IPS DF 4.7 (cell line): ENCODE measurements around the gene DLGAP4.

ENCODE experiments used
- DNase-seq: peaks from one replicate; pipeline ENCODE4 v3.0.0-alpha.2; 2013; ENCODE audit warnings: low spot score; ENCODE audit errors: extremely low read depth

Gene DLGAP4

GRCh38 chr20:36528875-36529417 is 222.8 kb downstream of the DLGAP4 start:
- DNase-seq, result no peak

GRCh38 chr20:36532388-36532787 is 226.2 kb downstream of the DLGAP4 start:
- no peak for DNase-seq

GRCh38 chr20:36532822-36533221 is 226.7 kb downstream of the DLGAP4 start:
- no peak for DNase-seq

- no peak for DNase-seq
These were observed 232.0 kb downstream of the DLGAP4 start for GRCh38 chr20:36538026-36538722.

GRCh38 chr20:36540551-36541211 is 234.5 kb downstream of the DLGAP4 start:
- DNase-seq, result no peak

GRCh38 chr20:36541227-36541767 is 235.2 kb downstream of the DLGAP4 start, which contains the start of gene MYL9:
Gene MYL9, plus strand, starts transcription at chr20:36541519. Its CDS starts 3,366 bp downstream, at chr20:36544885.
- no peak for DNase-seq

GRCh38 chr20:36541768-36542488 is 235.8 kb downstream of the DLGAP4 start:
- no peak for DNase-seq

- no peak for DNase-seq
These were observed 236.5 kb downstream of the DLGAP4 start for GRCh38 chr20:36542516-36543183.

GRCh38 chr20:36543184-36544133 is 237.3 kb downstream of the DLGAP4 start:
- no peak for DNase-seq

GRCh38 chr20:36544134-36545018 is 238.2 kb downstream of the DLGAP4 start:
- DNase-seq, result no peak

- DNase-seq, result no peak
These were observed 240.1 kb downstream of the DLGAP4 start for GRCh38 chr20:36546111-36546736.

GRCh38 chr20:36547186-36548005 is 241.3 kb downstream of the DLGAP4 start:
- DNase-seq, result no peak

- DNase-seq, result no peak
These were observed 241.8 kb downstream of the DLGAP4 start for GRCh38 chr20:36548006-36548315.

GRCh38 chr20:36548704-36549627 is 242.8 kb downstream of the DLGAP4 start:
- no peak for DNase-seq

- no peak for DNase-seq
These were observed 243.4 kb downstream of the DLGAP4 start for GRCh38 chr20:36549628-36549941.

- no peak for DNase-seq
These were observed 244.0 kb downstream of the DLGAP4 start for GRCh38 chr20:36549942-36550789.
